GM23248 (cell line): Measurements from ENCODE around the gene APBA2.

ENCODE experiments used
- EZH2 ChIP-seq: fragments of 200-600 bp; sonication (generic); IDR thresholded peaks from 2 replicates; pipeline ENCODE4 v1.6.1; 2018; ENCODE audit warnings: antibody characterized with exemption, mild to moderate bottlenecking; ENCODE audit not compliant: insufficient read depth, poor library complexity, severe bottlenecking
- EZH2phosphoT487 ChIP-seq: fragments of 200-600 bp; sonication (generic); IDR thresholded peaks from 2 replicates; pipeline ENCODE4 v1.6.1; 2018; ENCODE audit warnings: antibody characterized with exemption, moderate library complexity, mild to moderate bottlenecking, low read depth; ENCODE audit not compliant: insufficient read depth

- TF ChIP-seq EZH2 (no peak), EZH2phosphoT487 (no peak)
These were observed 213.5 kb downstream of the APBA2 start for GRCh38 chr15:29099131-29099880.
